H1 (cell line): Measurements from ENCODE around the gene NDFIP2. TPM values are rescaled to one million over a fixed set of nuclear protein-coding genes. Genes with fewer than 3 reads are reported as not detected.

Experiments
- GTF2F1 ChIP-seq: IDR thresholded peaks from 2 replicates; pipeline ENCODE4 v1.6.1; 2012; ENCODE audit warnings: low read depth, low read length, improper control_type of control experiment, borderline replicate concordance
- JUND ChIP-seq: IDR thresholded peaks from 2 replicates; pipeline ENCODE4 v1.6.1; 2011; ENCODE audit warnings: mild to moderate bottlenecking, improper control_type of control experiment, low read length
- KDM1A ChIP-seq: fragments of 200-600, 300-600 bp; sonication (generic); IDR thresholded peaks from 2 replicates; pipeline ENCODE4 v1.7.1; 2016; ENCODE audit warnings: mild to moderate bottlenecking, low read length, borderline replicate concordance
- RXRA ChIP-seq: IDR thresholded peaks from 2 replicates; pipeline ENCODE4 v1.6.1; 2011; ENCODE audit warnings: low read depth, mild to moderate bottlenecking, low read length, moderate library complexity; ENCODE audit not compliant: insufficient read depth
- TAF1 ChIP-seq: IDR thresholded peaks from 2 replicates; pipeline ENCODE4 v1.6.1; 2011; ENCODE audit warnings: mild to moderate bottlenecking, low read depth, low read length
- ZNF274 ChIP-seq: IDR thresholded peaks from 2 replicates; pipeline ENCODE4 v1.7.0; 2012; ENCODE audit warnings: low read length, borderline replicate concordance; ENCODE audit errors: extremely low read depth
- polyA plus RNA-seq, 7 experiments: library from polyadenylated mRNA; depleted of rRNA in 3 of 7; stranded (reverse) in 5 of 7; unstranded in 2 of 7; fragments of >200 nt in 5 of 7; fragments of 200-250 nt in 2 of 7; gene quantifications; 1 replicate in 5 of 7; 2 replicates in 1 of 7; 4 replicates in 1 of 7; pipeline versions ENCODE4 v1.2.1 to v1.2.3, GENCODE V29; 2011 to 2013; ENCODE audit warnings: missing spikeins in 2 of 7, mixed read lengths in 2 of 7
- total RNA-seq: library from RNA; stranded (reverse); fragmentation: NEBNext Ultra II Directional; extraction: Animal tissue kit (Norgen Biotek cat#: 25700); gene quantifications from 2 replicates; pipeline ENCODE4 v1.2.1, GENCODE V29; 2021
- TF ChIP-seq, protein P1 (sequence below): fragments of 300-600 bp; sonication (generic); IDR thresholded peaks from 2 replicates; pipeline ENCODE4 v1.7.1; 2012; ENCODE audit warnings: low read length, moderate library complexity, mild to moderate bottlenecking, inconsistent platforms; ENCODE audit not compliant: insufficient replicate concordance

Gene NDFIP2
- total and polyA plus RNA-seq, 2 of the 8 experiments (the other 6 are each of a cell fraction or from before 2014, with no cell fraction given) = 11.1 to 32.9 TPM

DNA sequence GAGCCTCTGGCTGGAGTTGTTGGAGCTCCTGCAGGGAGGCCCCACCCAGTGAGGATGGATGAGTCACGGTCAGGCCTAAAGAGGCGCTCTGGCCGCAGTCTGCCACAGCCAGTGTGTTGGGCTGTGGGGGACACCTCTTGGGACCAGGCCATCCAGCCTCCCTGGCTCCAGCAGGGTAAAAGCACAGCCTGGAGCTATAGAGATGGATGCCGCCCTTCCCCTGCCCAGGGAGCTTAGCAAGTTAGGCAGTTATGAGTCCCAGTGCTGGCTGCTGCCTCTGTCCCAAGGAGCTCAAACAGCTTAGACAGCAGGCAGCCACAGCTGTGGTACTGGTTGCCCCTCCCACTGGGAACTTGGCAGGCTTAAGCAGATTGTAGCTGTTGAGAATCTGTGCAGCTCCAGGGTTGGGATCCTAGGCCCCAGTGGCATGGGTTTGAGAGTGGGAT lies 100.9 kb downstream of the NDFIP2 start (continued):
- TF ChIP-seq, protein P1, sequence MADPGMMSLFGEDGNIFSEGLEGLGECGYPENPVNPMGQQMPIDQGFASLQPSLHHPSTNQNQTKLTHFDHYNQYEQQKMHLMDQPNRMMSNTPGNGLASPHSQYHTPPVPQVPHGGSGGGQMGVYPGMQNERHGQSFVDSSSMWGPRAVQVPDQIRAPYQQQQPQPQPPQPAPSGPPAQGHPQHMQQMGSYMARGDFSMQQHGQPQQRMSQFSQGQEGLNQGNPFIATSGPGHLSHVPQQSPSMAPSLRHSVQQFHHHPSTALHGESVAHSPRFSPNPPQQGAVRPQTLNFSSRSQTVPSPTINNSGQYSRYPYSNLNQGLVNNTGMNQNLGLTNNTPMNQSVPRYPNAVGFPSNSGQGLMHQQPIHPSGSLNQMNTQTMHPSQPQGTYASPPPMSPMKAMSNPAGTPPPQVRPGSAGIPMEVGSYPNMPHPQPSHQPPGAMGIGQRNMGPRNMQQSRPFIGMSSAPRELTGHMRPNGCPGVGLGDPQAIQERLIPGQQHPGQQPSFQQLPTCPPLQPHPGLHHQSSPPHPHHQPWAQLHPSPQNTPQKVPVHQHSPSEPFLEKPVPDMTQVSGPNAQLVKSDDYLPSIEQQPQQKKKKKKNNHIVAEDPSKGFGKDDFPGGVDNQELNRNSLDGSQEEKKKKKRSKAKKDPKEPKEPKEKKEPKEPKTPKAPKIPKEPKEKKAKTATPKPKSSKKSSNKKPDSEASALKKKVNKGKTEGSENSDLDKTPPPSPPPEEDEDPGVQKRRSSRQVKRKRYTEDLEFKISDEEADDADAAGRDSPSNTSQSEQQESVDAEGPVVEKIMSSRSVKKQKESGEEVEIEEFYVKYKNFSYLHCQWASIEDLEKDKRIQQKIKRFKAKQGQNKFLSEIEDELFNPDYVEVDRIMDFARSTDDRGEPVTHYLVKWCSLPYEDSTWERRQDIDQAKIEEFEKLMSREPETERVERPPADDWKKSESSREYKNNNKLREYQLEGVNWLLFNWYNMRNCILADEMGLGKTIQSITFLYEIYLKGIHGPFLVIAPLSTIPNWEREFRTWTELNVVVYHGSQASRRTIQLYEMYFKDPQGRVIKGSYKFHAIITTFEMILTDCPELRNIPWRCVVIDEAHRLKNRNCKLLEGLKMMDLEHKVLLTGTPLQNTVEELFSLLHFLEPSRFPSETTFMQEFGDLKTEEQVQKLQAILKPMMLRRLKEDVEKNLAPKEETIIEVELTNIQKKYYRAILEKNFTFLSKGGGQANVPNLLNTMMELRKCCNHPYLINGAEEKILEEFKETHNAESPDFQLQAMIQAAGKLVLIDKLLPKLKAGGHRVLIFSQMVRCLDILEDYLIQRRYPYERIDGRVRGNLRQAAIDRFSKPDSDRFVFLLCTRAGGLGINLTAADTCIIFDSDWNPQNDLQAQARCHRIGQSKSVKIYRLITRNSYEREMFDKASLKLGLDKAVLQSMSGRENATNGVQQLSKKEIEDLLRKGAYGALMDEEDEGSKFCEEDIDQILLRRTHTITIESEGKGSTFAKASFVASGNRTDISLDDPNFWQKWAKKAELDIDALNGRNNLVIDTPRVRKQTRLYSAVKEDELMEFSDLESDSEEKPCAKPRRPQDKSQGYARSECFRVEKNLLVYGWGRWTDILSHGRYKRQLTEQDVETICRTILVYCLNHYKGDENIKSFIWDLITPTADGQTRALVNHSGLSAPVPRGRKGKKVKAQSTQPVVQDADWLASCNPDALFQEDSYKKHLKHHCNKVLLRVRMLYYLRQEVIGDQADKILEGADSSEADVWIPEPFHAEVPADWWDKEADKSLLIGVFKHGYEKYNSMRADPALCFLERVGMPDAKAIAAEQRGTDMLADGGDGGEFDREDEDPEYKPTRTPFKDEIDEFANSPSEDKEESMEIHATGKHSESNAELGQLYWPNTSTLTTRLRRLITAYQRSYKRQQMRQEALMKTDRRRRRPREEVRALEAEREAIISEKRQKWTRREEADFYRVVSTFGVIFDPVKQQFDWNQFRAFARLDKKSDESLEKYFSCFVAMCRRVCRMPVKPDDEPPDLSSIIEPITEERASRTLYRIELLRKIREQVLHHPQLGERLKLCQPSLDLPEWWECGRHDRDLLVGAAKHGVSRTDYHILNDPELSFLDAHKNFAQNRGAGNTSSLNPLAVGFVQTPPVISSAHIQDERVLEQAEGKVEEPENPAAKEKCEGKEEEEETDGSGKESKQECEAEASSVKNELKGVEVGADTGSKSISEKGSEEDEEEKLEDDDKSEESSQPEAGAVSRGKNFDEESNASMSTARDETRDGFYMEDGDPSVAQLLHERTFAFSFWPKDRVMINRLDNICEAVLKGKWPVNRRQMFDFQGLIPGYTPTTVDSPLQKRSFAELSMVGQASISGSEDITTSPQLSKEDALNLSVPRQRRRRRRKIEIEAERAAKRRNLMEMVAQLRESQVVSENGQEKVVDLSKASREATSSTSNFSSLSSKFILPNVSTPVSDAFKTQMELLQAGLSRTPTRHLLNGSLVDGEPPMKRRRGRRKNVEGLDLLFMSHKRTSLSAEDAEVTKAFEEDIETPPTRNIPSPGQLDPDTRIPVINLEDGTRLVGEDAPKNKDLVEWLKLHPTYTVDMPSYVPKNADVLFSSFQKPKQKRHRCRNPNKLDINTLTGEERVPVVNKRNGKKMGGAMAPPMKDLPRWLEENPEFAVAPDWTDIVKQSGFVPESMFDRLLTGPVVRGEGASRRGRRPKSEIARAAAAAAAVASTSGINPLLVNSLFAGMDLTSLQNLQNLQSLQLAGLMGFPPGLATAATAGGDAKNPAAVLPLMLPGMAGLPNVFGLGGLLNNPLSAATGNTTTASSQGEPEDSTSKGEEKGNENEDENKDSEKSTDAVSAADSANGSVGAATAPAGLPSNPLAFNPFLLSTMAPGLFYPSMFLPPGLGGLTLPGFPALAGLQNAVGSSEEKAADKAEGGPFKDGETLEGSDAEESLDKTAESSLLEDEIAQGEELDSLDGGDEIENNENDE = no peak
- TF ChIP-seq JUND (no peak), GTF2F1 (no peak), RXRA (no peak), TAF1 (no peak), ZNF274 (no peak), KDM1A (no peak)
- TF ChIP-seq, all 59 proteins: peak for 0
